ENCODE measurements around the gene HEXIM2. TPM values are rescaled to one million over a fixed set of nuclear protein-coding genes. Genes with fewer than 3 reads are reported as not detected.

Gene HEXIM2
- total RNA-seq, 1 experiment from 2014 or later, result 6.3 TPM

DNA sequence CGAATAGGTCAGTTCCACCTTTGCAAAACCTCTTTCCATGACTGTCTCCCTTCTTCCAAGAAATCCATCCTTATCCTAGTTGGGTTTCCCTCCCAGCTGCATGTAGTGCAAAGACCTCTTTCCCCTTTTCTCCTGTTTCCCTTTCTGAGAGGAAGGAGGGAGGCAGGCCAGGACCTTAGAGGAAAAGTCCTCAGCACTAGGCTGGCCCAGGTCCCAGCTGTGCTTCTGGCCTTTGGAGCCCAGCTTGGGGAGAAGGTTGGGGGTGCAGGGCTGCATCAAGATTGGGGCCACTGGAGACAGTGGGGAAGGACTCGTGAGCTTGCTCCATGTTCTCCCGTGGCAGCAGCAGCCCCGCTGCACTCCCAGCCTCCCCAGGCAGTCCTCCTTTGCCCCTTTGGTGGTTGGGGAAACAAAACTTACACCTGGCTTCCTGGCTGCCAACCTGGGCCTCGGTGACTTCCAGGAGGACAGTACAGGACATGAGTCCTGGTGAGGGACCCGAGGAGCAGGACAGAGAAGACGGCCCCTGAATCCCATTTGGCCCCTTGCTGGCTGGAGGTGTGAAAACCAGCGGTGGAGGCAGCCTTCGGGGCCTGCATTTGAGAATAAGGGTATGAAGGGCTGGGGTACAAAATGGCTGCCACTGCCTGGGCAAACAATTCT is 481 bp downstream of the HEXIM2 start:
- no peaks in the 10 kb centered on the region for H3K27me3 ChIP-seq
- peak overlapping the region; percentile 90 for H3K4me3 ChIP-seq
- H3K9me3 ChIP-seq (replicated peaks), result no peaks in the 10 kb centered on the region
- H3K27ac ChIP-seq, result no peak overlapping the region
- no peaks in the 10 kb centered on the region; the same call in 1 of the 2 replicates for H3K4me1 ChIP-seq
- no peak for DNase-seq
- H3K36me3 ChIP-seq, result no peaks in the 10 kb centered on the region

GRCh38 chr17:45164734-45165269 is 3.1 kb downstream of the HEXIM2 start:
- no peaks in the 10 kb centered on the region; the same call in 1 of the 2 replicates for H3K4me1 ChIP-seq
- H3K9me3 ChIP-seq (replicated peaks), result no peaks in the 10 kb centered on the region
- no peaks in the 10 kb centered on the region for H3K27me3 ChIP-seq
- no peak overlapping the region for H3K27ac ChIP-seq
- no peak overlapping the region for H3K4me3 ChIP-seq
- no peak for DNase-seq
- H3K36me3 ChIP-seq, result no peaks in the 10 kb centered on the region

DNA sequence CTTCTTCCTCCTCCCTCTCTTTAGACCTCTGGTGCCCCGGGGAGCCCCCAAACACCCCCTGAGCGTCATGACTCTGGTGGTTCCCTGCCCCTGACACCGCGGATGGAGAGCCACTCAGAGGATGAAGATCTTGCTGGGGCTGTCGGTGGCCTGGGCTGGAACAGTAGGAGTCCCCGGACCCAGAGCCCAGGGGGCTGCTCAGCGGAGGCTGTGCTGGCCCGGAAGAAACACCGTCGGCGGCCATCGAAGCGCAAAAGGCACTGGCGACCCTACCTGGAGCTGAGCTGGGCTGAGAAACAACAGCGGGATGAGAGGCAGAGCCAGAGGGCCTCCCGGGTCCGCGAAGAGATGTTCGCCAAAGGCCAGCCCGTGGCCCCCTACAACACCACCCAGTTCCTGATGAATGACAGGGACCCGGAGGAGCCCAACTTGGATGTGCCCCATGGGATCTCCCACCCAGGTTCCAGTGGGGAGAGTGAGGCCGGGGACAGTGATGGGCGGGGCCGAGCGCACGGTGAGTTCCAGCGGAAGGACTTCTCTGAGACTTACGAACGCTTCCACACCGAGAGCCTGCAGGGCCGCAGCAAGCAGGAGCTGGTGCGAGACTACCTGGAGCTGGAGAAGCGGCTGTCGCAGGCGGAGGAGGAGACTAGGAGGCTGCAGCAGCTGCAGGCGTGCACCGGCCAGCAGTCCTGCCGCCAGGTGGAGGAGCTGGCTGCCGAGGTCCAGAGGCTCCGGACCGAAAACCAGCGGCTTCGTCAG is 7.5 kb downstream of the HEXIM2 start:
- no peak overlapping the region for H3K4me3 ChIP-seq
- H3K27ac ChIP-seq, result no peak overlapping the region
- no peaks in the 10 kb centered on the region for H3K36me3 ChIP-seq
- no peaks in the 10 kb centered on the region for H3K27me3 ChIP-seq
- peaks cover 26% of the 10 kb centered on the region for H3K4me1 ChIP-seq
- no peaks in the 10 kb centered on the region for H3K9me3 ChIP-seq (replicated peaks)
- no peak for DNase-seq

DNA sequence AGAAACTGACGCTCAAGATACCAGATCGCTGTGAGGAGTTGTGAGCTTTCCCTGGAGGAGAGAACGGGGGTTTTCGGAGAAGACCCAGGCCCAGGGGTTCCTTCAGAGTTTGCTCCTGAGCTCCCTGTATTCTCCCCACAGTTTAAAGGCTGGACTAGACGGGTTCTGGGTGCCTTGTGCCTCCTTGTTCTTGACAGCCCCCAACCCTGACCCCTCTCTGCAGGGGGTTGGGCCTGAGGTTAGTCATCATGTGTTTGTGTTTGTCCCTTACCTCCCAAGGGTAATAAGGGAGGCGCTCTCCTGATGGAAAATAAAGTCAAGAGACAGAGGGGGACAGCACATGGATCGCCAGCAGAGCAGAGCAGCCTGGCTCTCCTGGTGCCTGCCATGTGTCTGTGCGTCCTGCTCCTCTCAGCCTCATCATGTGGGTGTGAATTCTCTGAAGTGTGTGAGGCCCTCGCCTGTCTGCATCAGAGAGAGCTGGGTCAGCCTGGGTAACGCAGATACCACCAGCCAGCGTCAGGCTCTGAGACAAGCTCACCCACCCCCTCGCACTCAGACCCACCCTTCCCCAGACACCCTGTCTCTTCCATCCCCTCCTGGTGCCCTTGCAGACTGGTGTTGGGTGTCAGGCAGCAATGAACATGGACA is 8.7 kb downstream of the HEXIM2 start:
- Histone ChIP-seq H3K27me3 (no peaks in the 10 kb centered on the region), H3K4me3 (no peak overlapping the region), H3K36me3 (no peaks in the 10 kb centered on the region), H3K9me3 (replicated peaks) (no peaks in the 10 kb centered on the region), H3K27ac (peak overlapping the region; percentile 91; the same call in 1 of the 2 replicates), H3K4me1 (peaks cover 26% of the 10 kb centered on the region)
- no peak for DNase-seq

- H3K27ac ChIP-seq, result peak overlapping the region; percentile 91
- H3K4me1 ChIP-seq, result peaks cover 26% of the 10 kb centered on the region
- no peaks in the 10 kb centered on the region for H3K27me3 ChIP-seq
- H3K9me3 ChIP-seq (replicated peaks), result no peaks in the 10 kb centered on the region
- no peak for DNase-seq
- no peaks in the 10 kb centered on the region for H3K36me3 ChIP-seq
- peak overlapping the region; percentile 52 for H3K4me3 ChIP-seq
Observed at GRCh38 chr17:45170931-45171337, 9.3 kb downstream of the HEXIM2 start.

- Histone ChIP-seq H3K4me3 (peak overlapping the region; percentile 52), H3K27ac (peak overlapping the region; percentile 91), H3K27me3 (no peaks in the 10 kb centered on the region), H3K9me3 (replicated peaks) (no peaks in the 10 kb centered on the region), H3K36me3 (no peaks in the 10 kb centered on the region), H3K4me1 (peaks cover 32% of the 10 kb centered on the region)
- peak; percentile 97 to 98 for DNase-seq
Observed at GRCh38 chr17:45171338-45172231, 9.9 kb downstream of the HEXIM2 start.

DNA sequence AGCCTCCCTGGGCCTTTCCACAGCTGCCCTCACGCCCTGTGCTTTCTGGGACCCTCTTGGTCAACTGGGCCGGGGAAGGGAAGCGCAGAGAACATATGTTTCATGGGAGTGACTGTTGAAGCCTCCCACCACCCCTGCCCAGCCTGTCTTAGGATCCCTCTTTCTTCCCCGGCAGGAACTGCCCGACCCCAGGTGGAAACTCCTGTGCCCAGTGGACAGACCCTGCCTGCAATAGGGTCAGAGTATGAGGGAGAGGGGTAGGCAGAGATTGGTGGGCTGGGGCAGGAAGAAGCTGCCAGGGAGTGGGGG is 10.5 kb downstream of the HEXIM2 start:
- H3K4me3 ChIP-seq, result peak overlapping the region; percentile 52
- no peak for DNase-seq
- H3K27me3 ChIP-seq, result no peaks in the 10 kb centered on the region
- H3K27ac ChIP-seq, result peak overlapping the region; percentile 91
- no peaks in the 10 kb centered on the region for H3K9me3 ChIP-seq (replicated peaks)
- H3K4me1 ChIP-seq, result peaks cover 32% of the 10 kb centered on the region
- no peaks in the 10 kb centered on the region for H3K36me3 ChIP-seq

- no peaks in the 10 kb centered on the region for H3K9me3 ChIP-seq (replicated peaks)
- peak overlapping the region; percentile 52 for H3K4me3 ChIP-seq
Observed at GRCh38 chr17:45172541-45173286, 11.0 kb downstream of the HEXIM2 start.

GRCh38 chr17:45175759-45176115 is 14.1 kb downstream of the HEXIM2 start:
- H3K4me3 ChIP-seq, result no peak overlapping the region
- no peaks in the 10 kb centered on the region for H3K9me3 ChIP-seq (replicated peaks)
- H3K27me3 ChIP-seq, result no peaks in the 10 kb centered on the region
- H3K36me3 ChIP-seq, result no peaks in the 10 kb centered on the region
- peaks cover 26% of the 10 kb centered on the region for H3K4me1 ChIP-seq
- DNase-seq, result no peak
- H3K27ac ChIP-seq, result no peak overlapping the region

More at GRCh38 chr17:45172541-45173286, 11.0 kb downstream of the HEXIM2 start:
- Histone ChIP-seq H3K27me3 (no peaks in the 10 kb centered on the region), H3K27ac (peak overlapping the region; percentile 91), H3K4me1 (peaks cover 32% of the 10 kb centered on the region), H3K36me3 (no peaks in the 10 kb centered on the region)
- DNase-seq, result peak; percentile 93 to 95

- Histone ChIP-seq H3K9me3 (replicated peaks) (no peaks in the 10 kb centered on the region), H3K27me3 (no peaks in the 10 kb centered on the region), H3K27ac (no peak overlapping the region), H3K4me3 (no peak overlapping the region), H3K36me3 (no peaks in the 10 kb centered on the region), H3K4me1 (peaks cover 17% of the 10 kb centered on the region)
- no peak for DNase-seq
Observed at GRCh38 chr17:45177563-45177962, 15.9 kb downstream of the HEXIM2 start.

- Histone ChIP-seq H3K27me3 (no peaks in the 10 kb centered on the region), H3K27ac (no peak overlapping the region), H3K4me3 (no peak overlapping the region), H3K36me3 (no peaks in the 10 kb centered on the region), H3K9me3 (replicated peaks) (no peaks in the 10 kb centered on the region), H3K4me1 (peaks cover 4% of the 10 kb centered on the region; the same call in 1 of the 2 replicates)
- DNase-seq, result no peak
Observed at GRCh38 chr17:45184144-45184543, 22.5 kb downstream of the HEXIM2 start.

- no peak overlapping the region for H3K27ac ChIP-seq
- no peaks in the 10 kb centered on the region for H3K9me3 ChIP-seq (replicated peaks)
- peaks cover 4% of the 10 kb centered on the region; the same call in 1 of the 2 replicates for H3K4me1 ChIP-seq
- H3K4me3 ChIP-seq, result no peak overlapping the region
- no peak for DNase-seq
- H3K36me3 ChIP-seq, result no peaks in the 10 kb centered on the region
- no peaks in the 10 kb centered on the region for H3K27me3 ChIP-seq
Observed at GRCh38 chr17:45186801-45187354, 25.2 kb downstream of the HEXIM2 start.

DNA sequence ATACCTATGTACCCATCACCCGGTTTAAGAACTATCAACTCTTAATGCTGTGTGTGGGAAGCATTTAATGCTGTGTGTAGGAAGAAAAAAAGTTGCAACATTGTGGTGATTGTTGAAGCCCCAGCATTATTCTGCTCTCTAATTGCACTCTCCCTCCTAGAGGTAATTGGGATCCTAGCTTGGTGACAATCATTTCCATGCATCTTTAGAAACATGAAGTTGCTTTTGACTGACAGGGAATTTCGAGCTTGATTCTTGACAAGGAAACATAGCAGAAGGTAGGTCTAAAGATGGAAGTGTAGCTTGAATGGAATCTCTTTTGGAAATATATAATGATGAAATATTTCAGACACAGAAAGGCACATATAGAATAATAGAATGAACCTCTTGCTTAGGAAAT is 27.3 kb downstream of the HEXIM2 start:
- peaks cover 2% of the 10 kb centered on the region; the same call in 1 of the 2 replicates for H3K4me1 ChIP-seq
- no peak overlapping the region for H3K4me3 ChIP-seq
- no peak for DNase-seq
- no peaks in the 10 kb centered on the region for H3K9me3 ChIP-seq (replicated peaks)
- H3K27me3 ChIP-seq, result no peaks in the 10 kb centered on the region
- no peaks in the 10 kb centered on the region for H3K36me3 ChIP-seq
- H3K27ac ChIP-seq, result no peak overlapping the region

All from SJCRH30 (cell line).